NCI-H187 treated with DMSO at 0.1 percent for 48 hours (cell line): ENCODE data around the gene FLNB.

Source experiments
- DNase-seq: peaks from one replicate; lab custom pipeline; 2025; lab: John Stamatoyannopoulos, UW

Gene FLNB

DNA sequence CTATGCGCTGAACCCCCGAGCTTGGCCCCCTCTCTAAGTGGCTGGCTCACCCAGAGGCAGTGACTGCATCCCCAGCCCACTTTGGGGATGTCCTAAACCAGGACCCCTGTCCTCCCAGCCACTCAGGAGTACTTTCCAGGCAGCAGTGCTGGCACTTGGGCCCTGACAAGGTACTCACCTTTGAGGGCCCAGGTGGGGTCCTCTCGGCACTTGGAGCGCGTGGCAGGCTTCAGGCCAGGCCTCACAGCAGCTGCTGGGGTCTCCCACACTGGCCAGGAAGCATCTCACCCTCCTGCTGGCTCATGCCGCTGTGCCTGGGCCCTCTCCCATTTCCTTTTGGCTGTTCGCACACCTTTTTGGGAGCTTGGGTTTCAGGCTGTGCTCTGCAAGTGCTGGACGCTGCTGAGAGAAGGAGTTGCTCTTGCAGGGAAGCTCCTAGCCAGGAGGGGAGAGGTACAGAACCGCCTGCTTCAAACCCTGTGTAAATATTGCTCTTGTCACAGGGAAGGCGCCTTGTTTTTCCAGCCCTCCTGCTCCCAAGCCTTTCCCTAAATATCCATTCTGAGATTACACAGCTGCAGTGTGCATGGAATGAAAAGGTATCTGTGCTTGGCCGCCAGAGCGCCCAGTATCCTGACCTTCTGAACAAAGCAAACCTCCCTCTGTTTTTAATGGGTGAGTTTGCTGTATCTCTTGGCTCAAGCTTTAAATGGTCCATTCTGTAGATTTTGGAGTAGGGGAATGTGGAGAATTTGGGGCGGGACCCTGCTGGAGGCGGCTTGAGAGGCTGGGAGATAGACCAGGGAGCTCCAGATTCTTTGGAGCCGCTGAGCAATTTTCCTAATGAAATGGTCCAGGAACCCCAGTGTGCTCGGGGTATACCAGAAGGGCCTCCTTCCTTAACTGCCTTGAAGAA, 156.9 kb downstream of the FLNB start:
- no peak for DNase-seq

DNA sequence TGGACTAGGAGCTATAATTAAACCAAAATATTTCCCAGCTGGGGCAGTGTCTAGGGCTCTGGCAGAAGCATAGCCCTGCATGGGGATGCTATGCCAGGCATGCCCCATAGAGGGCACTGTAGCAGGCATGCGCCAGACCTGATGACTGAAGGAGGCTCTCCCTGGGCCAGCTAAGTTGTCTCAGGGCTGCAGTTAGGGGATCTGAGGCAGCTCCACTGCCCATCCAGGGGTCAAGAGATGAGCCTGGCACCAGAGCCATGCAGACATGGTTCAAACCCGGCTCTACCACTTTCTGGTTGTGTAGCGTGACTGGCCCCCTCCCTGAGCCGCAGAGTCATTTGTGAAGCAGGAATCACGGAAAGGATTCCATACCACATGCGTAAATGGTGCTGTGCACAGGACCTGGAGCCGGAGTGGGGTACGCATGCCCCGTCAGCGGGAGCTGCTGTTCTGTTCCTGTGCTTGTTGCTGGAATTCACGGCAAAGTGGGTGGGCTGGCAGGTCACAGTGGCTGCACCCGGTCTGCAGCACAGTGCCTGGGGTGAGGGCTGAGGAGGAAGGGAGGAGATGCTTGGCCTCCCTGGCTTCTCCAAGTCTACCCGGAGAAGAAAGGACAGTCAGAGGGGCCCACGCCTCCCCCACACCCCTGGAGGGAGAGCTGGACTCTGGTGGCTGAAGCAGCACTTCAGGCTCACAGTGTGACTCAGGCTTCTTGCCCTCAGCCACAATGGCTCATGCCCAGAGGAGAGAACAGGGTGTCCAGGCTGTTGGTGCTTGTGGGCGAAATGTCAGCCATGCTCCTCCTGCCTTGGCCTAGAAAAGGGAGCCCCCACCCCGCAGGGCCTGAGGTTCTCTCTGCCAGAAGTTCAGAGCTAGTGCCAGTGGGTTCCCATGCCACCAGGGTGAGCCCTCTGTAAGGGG, 159.5 kb downstream of the FLNB start:
- no peak for DNase-seq

DNA sequence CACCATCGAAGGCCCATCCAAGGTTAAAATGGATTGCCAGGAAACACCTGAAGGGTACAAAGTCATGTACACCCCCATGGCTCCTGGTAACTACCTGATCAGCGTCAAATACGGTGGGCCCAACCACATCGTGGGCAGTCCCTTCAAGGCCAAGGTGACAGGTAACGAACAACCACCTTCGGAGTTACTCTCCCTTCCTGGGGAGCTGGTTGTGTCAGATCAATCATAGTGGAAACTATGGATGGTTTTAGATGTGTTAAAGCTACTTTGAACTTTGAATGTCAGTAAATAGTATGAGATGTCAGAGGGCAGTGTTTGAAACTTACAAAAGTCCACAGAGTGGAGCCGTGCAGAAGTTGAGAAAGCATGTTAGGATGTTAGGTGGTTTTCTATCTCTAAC, 160.3 kb downstream of the FLNB start:
- DNase-seq, result no peak

DNA sequence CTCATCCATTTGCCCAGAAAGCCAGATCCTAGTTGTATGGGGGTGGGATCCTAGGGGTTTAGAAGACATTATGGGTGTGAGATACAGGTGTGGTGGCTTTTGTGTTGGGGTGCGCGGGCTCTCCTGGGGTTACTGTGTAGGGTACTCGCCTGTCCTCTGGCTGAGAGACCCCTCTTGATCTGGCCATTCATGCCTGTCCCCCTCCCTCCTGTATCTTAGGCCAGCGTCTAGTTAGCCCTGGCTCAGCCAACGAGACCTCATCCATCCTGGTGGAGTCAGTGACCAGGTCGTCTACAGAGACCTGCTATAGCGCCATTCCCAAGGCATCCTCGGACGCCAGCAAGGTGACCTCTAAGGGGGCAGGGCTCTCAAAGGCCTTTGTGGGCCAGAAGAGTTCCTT, 161.1 kb downstream of the FLNB start:
- no peak for DNase-seq

DNA sequence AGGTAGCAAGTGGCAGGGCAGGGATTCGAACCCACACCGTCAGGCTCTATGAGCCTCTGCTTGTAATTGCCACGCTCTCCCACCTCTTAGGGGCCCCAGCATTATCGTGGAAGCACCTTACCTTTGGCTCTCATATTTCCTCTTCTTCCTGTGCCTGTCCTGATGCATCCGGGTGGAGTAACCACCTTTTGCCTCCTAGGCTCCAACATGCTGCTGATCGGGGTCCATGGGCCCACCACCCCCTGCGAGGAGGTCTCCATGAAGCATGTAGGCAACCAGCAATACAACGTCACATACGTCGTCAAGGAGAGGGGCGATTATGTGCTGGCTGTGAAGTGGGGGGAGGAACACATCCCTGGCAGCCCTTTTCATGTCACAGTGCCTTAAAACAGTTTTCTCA, 162.2 kb downstream of the FLNB start:
- DNase-seq, result no peak

DNA sequence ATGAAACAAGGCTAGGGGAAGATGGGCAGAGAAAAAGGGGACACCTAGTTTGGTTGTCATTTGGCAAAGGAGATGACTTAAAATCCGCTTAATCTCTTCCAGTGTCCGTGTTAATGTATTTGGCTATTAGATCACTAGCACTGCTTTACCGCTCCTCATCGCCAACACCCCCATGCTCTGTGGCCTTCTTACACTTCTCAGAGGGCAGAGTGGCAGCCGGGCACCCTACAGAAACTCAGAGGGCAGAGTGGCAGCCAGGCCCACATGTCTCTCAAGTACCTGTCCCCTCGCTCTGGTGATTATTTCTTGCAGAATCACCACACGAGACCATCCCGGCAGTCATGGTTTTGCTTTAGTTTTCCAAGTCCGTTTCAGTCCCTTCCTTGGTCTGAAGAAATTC, 162.9 kb downstream of the FLNB start:
- DNase-seq, result no peak

DNA sequence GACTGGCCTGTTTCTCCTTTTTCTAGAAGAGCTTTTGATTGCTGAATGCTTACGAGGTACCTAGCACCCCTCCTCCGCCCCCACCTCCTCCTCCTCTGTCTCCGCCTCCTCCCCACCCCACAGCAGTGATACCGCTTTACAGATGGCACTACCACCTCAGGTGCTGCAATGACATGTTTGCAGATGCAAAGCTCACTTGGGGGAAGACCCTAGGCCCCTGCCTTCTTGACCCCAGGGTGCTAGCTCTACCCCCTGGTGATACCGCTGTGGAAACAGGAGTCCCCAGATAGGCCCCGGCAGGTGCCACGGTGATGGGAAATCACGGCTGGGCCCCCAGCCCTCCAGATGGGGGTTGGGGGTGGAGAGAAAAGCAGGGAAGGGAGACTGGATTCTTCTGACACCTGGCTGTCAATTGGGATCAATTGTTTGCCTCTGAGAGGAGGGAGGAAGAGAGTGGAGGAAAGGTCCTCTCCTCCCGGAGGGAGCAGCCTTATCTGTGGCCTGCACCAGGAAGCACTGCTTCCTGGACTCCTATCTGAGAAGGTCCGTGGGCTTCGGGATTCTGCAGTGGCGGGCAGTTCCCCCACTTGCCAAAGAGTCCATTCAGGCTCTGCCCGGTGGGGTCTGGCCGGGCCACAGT, 164.9 kb downstream of the FLNB start:
- no peak for DNase-seq

DNA sequence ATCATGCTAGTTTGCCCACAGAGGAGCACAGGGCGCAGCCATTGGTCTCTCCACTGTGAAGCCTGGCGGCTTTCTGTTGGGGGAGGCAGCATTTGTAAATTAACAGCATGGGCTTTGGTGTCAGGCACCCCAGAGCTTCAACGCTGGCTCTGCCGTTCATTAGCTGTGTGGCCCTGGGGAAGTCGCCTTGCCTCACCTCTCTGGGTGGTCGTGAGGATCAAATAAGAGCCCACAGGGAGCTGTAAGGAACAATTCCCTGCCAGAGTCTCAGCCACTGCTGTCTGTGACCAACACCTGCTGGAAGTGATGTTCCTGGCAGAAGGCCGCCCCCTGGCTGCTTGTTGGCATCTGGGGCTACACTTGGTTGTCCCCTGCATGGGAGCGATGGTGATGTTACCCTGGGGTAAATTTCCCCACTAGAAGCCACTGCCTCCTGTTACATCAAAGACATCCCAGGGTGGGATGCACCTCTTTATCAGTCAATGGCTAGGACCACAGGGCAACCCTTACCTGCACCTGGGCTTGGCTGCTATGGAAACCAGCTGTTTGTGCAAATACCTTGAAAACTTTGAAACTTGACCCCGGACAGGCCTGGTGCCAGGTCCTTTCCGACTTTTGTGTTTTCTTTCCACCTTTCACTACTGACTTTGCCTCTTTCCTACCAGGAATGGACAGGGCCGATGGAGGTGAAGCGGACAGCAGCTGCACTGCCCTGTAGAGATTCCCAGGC, 165.6 kb downstream of the FLNB start:
- DNase-seq, result no peak

DNA sequence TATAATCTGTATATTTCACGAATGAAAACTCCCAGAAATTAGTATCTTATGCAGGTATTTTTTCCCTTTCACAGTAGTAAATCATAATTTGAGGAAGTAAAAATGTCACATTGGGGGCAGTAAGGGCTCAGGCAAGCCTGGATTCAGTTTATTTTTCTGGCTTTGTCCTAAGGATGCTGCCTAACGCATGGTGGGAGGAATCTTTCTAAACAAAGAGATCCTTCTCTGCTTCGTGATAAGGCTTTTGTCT, 166.9 kb downstream of the FLNB start:
- DNase-seq, result no peak

DNA sequence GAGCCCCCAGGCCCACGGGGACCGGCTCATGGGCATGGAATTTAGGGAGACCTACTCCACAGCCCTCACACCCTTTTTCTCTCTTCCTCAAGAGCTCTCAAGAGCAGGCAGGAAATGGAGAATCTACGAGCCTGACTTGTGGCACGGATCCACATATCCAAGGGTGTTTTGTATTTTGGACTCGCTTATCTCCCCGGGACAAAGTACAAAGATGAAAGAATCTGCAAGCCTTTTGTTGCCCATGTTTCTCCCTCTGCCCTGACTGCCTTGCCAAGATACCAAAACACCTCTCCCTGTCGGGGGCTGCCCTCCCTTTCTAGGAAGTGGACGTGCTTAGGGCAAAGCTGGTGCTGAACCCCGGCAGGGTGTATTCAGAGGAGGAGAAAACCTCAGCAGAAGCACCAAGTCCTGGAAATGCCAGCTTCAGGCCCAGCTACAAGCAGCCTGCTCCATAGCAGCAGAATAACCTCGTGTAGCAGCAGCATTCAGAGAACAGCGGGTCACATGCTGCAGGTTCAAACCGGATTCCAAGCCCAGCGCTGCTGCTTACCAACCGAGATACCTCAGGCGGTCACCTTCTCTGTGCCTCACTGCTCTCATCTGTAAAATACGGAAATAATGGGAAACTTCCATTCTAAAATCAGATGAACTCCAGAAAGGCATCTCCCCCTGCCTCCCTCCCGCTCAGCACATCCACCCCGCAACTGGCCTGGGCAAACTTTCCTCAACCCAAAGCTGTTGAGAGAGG, 167.4 kb downstream of the FLNB start:
- DNase-seq, result no peak

DNA sequence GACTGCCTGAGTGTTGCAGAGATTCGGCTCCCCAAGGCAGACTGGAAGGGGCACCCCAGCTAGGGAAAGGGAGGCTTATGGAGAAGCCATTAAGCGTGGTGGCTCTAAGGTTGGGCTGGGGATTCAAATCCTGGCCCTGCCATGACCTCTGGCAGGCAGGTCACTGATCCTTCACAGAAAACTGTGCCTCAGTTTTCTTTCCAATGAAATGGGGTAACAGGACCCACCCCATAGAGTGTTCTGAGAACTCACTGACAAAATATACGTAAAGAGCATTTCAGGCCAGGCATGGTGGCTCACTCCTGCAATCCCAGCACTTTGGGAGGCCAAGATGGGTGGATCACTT, 167.9 kb downstream of the FLNB start:
- DNase-seq, result no peak

DNA sequence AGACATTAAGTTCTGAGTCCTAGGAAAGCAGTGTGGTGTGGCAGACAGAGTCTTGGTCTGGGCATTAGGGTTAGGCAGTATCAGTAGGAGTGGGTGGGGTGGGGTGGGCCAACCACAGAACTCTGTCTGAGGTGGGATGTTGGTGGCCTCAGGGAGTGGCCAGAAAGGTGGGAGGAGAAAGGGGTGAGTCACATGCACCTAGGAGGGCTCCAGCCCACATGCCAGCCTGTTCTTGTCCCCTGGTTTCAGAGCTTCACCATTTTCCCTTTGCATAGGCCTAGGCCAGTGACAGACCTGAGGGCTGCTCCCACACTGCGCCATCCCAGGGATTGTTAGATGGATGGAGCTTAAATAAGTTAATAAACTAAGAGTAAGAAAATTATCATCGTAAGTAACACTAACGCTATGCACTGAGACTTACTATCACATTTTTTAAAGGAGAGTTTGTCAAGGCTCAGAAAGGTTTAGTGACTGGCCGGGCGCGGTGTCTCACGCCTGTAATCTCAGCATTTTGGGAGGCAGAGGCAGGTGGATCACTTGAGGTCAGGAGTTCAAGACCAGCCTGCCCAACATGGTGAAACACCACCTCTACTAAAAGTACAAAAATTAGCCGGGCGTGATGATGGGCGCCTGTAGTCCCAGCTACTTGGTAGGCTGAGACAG, 168.7 kb downstream of the FLNB start:
- no peak for DNase-seq

DNA sequence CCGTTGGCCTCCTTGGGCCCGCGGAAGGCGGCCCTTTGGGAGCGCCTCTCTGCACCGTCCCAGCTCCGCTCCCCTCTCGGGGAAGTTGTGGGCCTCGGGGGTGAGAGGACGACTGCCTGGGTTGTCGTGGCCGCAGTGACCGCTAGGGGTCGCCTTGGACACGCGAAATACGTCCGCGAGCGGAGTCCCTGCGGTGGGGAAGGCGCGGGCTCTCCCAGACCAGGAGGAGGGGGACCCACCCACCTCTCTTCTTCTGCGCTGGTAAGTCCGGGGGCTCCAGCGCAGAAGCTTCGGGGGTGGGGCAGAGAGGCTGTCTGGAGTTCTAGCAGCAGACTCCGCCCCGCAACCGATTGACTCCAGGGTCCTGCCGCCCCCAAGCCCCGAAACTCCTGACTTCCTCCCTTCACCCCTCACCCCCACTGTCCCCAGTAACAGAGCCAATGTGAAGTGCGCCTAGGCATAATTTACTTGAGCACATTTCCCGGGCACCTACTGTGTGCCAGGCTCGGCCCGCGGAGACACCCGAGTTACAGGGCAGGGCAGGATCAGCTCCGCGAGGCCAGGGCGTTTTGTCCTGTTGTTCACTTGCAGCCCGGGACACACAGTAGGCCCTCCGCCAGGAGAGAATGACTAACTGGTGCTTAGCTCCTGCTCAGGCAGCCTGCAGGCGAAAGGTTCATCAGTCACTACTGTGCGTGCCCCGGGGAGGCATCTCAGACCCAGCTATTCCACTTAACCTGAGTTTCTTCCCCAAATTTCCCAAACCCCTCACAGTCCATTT, 169.7 kb downstream of the FLNB start:
- no peak for DNase-seq

DNA sequence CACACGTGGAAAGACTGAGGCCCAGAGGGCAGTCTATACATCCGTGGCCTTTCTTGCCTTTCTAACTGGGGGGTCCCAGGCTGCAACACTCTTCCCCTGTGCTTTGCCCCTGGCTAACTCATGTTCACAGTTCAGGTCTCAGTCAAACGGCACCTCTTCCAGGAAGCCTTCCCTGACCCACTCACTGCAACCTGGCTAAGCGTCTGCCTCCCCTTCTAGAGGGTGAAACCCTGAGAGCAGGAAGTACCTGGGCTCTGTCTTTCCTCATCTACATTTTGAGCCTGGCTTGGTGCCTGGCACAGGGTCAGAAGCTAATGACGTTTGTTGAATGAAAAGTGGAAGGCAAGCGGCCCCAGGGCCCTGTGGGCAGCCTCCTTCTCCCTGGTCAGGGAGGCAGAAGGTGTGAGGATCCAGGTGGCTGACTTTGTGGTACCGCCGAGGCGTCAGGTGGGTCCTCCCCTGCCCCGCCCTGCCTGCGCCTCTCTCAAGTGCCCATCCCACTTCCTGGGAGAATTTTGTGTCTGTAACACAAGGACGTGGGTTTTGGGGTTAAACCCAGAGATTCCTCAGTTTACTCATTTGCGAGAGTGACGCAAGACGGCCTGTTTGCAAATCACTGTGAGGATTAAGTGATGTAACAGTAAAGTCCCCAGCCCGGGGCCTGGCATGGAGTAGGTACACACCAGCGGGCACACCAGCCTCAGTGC, 170.5 kb downstream of the FLNB start:
- no peak for DNase-seq

DNA sequence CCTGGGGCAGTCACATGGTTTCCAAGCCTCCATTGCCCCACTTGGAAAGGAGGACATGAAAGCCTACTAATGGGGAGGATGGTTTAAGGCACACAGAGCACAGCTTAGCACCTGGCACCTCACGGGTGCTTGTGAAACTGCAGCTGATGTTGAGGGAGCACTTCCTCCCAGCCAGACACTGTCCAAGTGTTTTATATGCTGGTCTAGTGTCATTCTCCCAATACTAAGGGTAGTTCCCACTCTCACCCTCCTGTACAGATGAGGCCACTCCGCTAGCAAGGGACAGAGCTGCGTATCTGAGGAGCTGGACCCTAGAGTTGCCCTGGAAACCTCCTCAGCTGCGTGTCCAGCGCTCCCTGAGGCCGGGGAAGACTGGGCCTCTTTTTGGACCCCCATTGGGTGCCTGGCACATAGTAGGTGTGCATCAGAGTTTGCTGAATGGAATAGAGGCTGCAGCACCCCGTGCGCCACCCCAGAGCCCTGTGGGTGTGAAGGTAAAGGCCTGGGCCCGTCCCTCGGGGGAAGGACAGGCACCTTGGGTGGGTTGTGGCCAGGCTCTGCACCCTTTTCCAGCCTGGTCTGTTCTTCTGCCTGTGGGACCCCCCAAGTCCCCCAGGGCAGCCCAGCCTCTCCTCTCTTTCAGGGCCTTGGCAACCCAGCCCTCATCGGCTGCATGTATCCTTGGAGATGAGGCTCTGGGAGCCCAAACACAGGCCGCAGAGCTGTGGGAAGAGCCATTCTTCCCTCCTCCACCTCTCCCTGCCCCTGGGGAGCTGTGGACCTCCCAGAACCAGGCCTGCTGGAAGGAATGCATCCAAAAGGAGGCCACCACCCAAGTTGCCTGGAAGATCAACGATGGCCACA, 171.2 kb downstream of the FLNB start:
- no peak for DNase-seq

DNA sequence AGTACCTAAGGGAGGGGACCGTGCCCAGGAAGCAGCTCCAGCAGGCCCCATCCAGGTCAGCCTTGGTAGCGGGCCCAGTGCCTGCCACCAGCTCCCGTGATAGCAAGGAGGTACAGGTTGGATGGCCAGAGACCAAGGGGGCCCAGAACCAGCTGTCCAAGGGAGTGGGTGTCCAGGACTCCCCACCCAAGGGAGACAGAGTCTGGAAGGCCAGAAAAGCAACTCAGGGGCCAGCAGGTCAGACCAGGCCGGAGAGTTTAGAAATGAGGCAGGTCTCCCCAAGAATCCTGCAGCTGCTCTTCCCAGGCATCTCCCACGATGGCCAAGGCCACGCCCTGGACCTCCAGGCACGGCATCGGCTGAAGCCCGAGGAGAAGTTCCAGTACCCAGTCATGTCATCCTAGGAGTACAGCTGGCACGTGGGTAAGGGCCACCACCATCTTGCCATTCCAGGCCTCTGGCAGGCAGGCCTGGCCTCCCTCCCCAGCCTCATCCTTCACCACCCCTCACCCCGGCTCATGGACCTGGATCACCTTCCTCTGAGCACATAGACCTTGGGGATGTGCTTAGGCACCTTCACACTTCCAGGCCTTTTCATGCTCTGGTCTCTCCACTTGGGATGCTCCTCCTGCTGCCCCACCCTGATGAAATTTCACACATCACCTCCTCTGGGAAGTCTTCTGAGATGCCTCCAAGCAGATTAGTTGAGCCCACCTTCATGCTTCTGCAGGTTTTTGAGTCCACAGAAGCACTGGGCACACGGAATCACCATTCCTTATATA, 172.1 kb downstream of the FLNB start:
- DNase-seq, result no peak

DNA sequence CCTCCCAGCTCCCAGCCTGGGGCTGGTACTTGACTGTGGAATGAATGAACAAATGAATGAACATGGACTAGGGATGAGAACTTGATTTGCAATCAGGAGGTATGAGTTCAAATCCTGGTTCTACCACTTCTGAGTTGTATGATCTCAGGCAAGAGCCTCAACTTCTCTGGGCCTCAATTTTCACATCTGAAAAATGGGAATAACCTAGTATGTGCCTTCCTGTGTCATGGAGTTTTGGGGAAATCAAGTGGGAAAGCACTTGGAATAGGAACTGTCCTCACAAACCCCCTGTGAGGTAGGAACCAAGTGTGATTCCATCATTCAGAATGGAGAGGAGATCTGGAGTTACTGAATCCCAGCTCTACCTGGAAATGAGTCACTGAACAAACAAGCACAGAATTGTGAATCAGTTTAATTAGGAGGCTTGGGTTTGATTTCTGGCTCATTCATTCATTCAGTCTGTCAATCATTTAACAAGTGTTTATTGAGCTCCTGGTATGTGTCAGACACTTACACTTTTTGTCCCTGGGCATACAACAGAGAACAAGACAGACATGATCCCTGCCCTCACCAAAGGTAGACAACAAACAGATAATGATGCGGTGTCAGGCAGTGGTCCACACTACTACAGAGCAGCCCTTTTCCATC, 172.8 kb downstream of the FLNB start:
- no peak for DNase-seq
